PC-9 (cell line): ENCODE measurements around the gene CARD11. TPM values are rescaled to one million over a fixed set of nuclear protein-coding genes. Genes with fewer than 3 reads are reported as not detected.

ENCODE experiments used
- BruUV-seq: library from RNA; stranded (reverse); fragments of 400-500 nt; replicated peaks from 2 replicates; lab custom pipeline; 2021; lab: Mats Ljungman, UMichigan
- CTCF ChIA-PET: fragments of 300-600 bp; sonication (Branson Sonifier 250); formaldehyde crosslinking; loops from one replicate; lab custom pipeline; 2022; ENCODE audit warnings: antibody characterized with exemption; lab: Charles Lee
- POLR2A ChIA-PET: fragments of 300-600 bp; sonication (Branson Sonifier 250); formaldehyde crosslinking; loops from one replicate; lab custom pipeline; 2022; ENCODE audit warnings: antibody characterized with exemption; ENCODE audit not compliant: unreplicated experiment; lab: Charles Lee
- DNase-seq, 2 experiments: peaks; one replicate each; pipeline versions ENCODE4 v3.0.0 to v3.0.0-alpha.2; 2015 to 2022; ENCODE audit warnings: mixed read lengths in 1 of 2
- H2AFZ ChIP-seq: fragments of 200-600 bp; sonication (generic); 2 replicates; pipeline ENCODE4 v1.8.1; 2017; ENCODE audit warnings: antibody characterized with exemption
- H3F3A ChIP-seq: fragments of 200-600 bp; sonication (generic); 2 replicates; pipeline ENCODE4 v1.8.1; 2017; ENCODE audit warnings: antibody characterized with exemption, mild to moderate bottlenecking, low read depth; ENCODE audit not compliant: insufficient read depth
- H3K27ac ChIP-seq: fragments of 200-600 bp; sonication (generic); 2 replicates; pipeline ENCODE4 v1.6.1; 2016; ENCODE audit warnings: mixed run types
- H3K27me3 ChIP-seq: fragments of 200-600 bp; sonication (generic); 2 replicates; pipeline ENCODE4 v1.6.1; 2016; ENCODE audit warnings: low read depth, mixed run types; ENCODE audit not compliant: insufficient read depth
- H3K36me3 ChIP-seq: fragments of 200-600 bp; sonication (generic); 2 replicates; pipeline ENCODE4 v1.6.1; 2016; ENCODE audit warnings: low read depth, mixed run types
- H3K4me1 ChIP-seq: fragments of 200-600 bp; sonication (generic); replicated peaks from 2 replicates; pipeline ENCODE4 v1.6.1; 2016; ENCODE audit warnings: mixed run types; ENCODE audit not compliant: insufficient read depth
- H3K4me2 ChIP-seq: fragments of 200-600 bp; sonication (generic); 2 replicates; pipeline ENCODE4 v1.6.1; 2017; ENCODE audit warnings: mixed run types
- H3K4me3 ChIP-seq: fragments of 200-600 bp; sonication (generic); 2 replicates; pipeline ENCODE4 v1.6.1; 2016; ENCODE audit warnings: mixed run types
- H3K79me2 ChIP-seq: fragments of 200-600 bp; sonication (generic); 2 replicates; pipeline ENCODE4 v1.6.1; 2017; ENCODE audit warnings: low read depth, mixed run types
- H3K9me2 ChIP-seq: fragments of 200-600 bp; sonication (generic); 2 replicates; pipeline ENCODE4 v1.8.1; 2017; ENCODE audit warnings: mild to moderate bottlenecking; ENCODE audit not compliant: insufficient read depth
- H3K9me3 ChIP-seq: fragments of 200-600 bp; sonication (generic); 2 replicates; pipeline ENCODE4 v1.8.1; 2016; ENCODE audit warnings: low read depth; ENCODE audit not compliant: insufficient read depth
- H4K20me1 ChIP-seq: fragments of 200-600 bp; sonication (generic); 2 replicates; pipeline ENCODE4 v1.8.1; 2017; ENCODE audit not compliant: insufficient read depth
- CTCF ChIP-seq: fragments of 200-600 bp; sonication (generic); conservative IDR thresholded peaks from 2 replicates; pipeline ENCODE4 v1.6.1; 2017; ENCODE audit warnings: mixed run types, antibody characterized with exemption, mild to moderate bottlenecking, moderate library complexity
- EZH2 ChIP-seq: fragments of 200-600 bp; sonication (generic); IDR thresholded peaks from 2 replicates; pipeline ENCODE4 v1.8.0; 2017; ENCODE audit warnings: antibody characterized with exemption, low read depth
- intact Hi-C: fragments of 100-400 bp; cut with micrococcal nuclease; formaldehyde crosslinking; loops from one replicate; pipeline ENCODE4 v1.10.0; 2022; ENCODE audit not compliant: unreplicated experiment
- total RNA-seq: library from RNA; stranded (reverse); gene quantifications from 2 replicates; pipeline ENCODE4 v1.2.3, GENCODE V29; 2021

CARD11 gene
- total RNA-seq, 1 experiment from 2014 or later = 62.6 TPM

- Histone ChIP-seq H2AFZ (no peak overlapping the region), H3K79me2 (no peaks in the 10 kb centered on the region), H3K9me2 (no peaks in the 10 kb centered on the region), H3K9me3 (no peaks in the 10 kb centered on the region), H3K4me1 (no peaks in the 10 kb centered on the region), H3K27ac (no peak overlapping the region), H3F3A (no peaks in the 10 kb centered on the region), H4K20me1 (no peaks in the 10 kb centered on the region), H3K27me3 (no peaks in the 10 kb centered on the region), H3K4me2 (no peak overlapping the region), H3K36me3 (no peaks in the 10 kb centered on the region), H3K4me3 (no peak overlapping the region)
- no TSS peak for BruUV-seq
- intact Hi-C loops = loop anchor here (10.0 kb wide), 1 partner anchor 215 kb away; the partner anchor contains the start of gene SDK1
- TF ChIP-seq CTCF = peak; percentile 79
- TF ChIP-seq EZH2 = no peak
- DNase-seq = peak in 1 of 2 experiments; percentile 26
- CTCF ChIA-PET = interaction anchor here (0.5 kb wide), 1 partner anchor 152 kb away, joined by 3 read pairs; no protein-coding TSS in a partner anchor
- POLR2A ChIA-PET = no interaction called here
These were observed 45.8 kb upstream of the CARD11 start for GRCh38 chr7:3089493-3089892.

- Histone ChIP-seq H3F3A (no peaks in the 10 kb centered on the region), H3K36me3 (no peaks in the 10 kb centered on the region), H3K79me2 (no peaks in the 10 kb centered on the region), H3K9me2 (no peaks in the 10 kb centered on the region), H3K4me2 (no peak overlapping the region), H3K9me3 (no peaks in the 10 kb centered on the region), H3K4me1 (no peaks in the 10 kb centered on the region), H3K27me3 (no peaks in the 10 kb centered on the region), H3K27ac (no peak overlapping the region), H2AFZ (no peak overlapping the region), H4K20me1 (no peaks in the 10 kb centered on the region), H3K4me3 (no peak overlapping the region)
- intact Hi-C loops = loop anchor here (10.0 kb wide), 1 partner anchor 218 kb away; the partner anchor contains the start of gene SDK1
- BruUV-seq = no TSS peak
- no peak for TF ChIP-seq CTCF
- no peak for TF ChIP-seq EZH2
- CTCF ChIA-PET = no interaction called here
- DNase-seq = peak in 1 of 2 experiments; percentile 36
- POLR2A ChIA-PET = no interaction called here
These were observed 43.6 kb upstream of the CARD11 start for GRCh38 chr7:3087243-3087755.

GRCh38 chr7:3083350-3083749, 39.7 kb upstream of the CARD11 start:
- Histone ChIP-seq H3K27ac (no peak overlapping the region), H3K4me3 (no peak overlapping the region), H3K27me3 (no peaks in the 10 kb centered on the region), H3K36me3 (no peaks in the 10 kb centered on the region), H3K9me3 (no peaks in the 10 kb centered on the region), H3K79me2 (no peaks in the 10 kb centered on the region), H4K20me1 (no peaks in the 10 kb centered on the region), H3K4me2 (no peak overlapping the region), H3K4me1 (no peaks in the 10 kb centered on the region), H3K9me2 (no peaks in the 10 kb centered on the region), H3F3A (no peaks in the 10 kb centered on the region), H2AFZ (no peak overlapping the region)
- POLR2A ChIA-PET = no interaction called here
- DNase-seq = peak in 1 of 2 experiments; percentile 18
- BruUV-seq = no TSS peak
- intact Hi-C loops = loop anchor here (10.0 kb wide), 1 partner anchor 221 kb away; the partner anchor contains the start of gene SDK1
- CTCF ChIA-PET = no interaction called here
- TF ChIP-seq CTCF (no peak), EZH2 (no peak)
